ENCODE results near the gene PANX2. TPM values are rescaled to one million over a fixed set of nuclear protein-coding genes. Genes with fewer than 3 reads are reported as not detected.

PANX2 gene
- total and polyA plus RNA-seq, 9 donors: 0.27 to 5.6 (median 2.3) TPM

GRCh38 chr22:50175191-50175461, 4.6 kb downstream of the PANX2 start:
- no peak for TF ChIP-seq CTCF (IDR thresholded peaks at IDR 0.05)
- no peak for TF ChIP-seq EP300 (IDR thresholded peaks at IDR 0.05)
- no peak for TF ChIP-seq POLR2A (IDR thresholded peaks at IDR 0.05)
- intact Hi-C loops (cut with DNase I): no loop called here
- Histone ChIP-seq H3K27ac (no peak overlapping the region), H3K4me1 (ENCODE audit: insufficient read depth) (peaks cover 4% of the 10 kb centered on the region), H3K36me3 (no peaks in the 10 kb centered on the region), H3K4me3 (no peak overlapping the region), H3K9me3 (no peaks in the 10 kb centered on the region), H3K27me3 (no peaks in the 10 kb centered on the region)
- DNase-seq: no peak
- 83 to 89% (median 85%) methylated on average over 6 of the region's 6 CpGs for WGBS, 3 donors

- 76 to 81% (median 80%) methylated on average over 24 to 27 of the region's 27 CpGs for WGBS, 3 donors
- no peaks in the 10 kb centered on the region for H3K36me3 ChIP-seq
- H3K4me1 ChIP-seq (ENCODE audit: insufficient read depth): no peaks in the 10 kb centered on the region
- DNase-seq: peak in 2 of 5 donors; percentile 21 to 36
- no peaks in the 10 kb centered on the region for H3K27me3 ChIP-seq
- intact Hi-C loops (cut with DNase I): no loop called here
- TF ChIP-seq EP300 (IDR thresholded peaks at IDR 0.05): no peak
- TF ChIP-seq POLR2A (IDR thresholded peaks at IDR 0.05): no peak
- TF ChIP-seq CTCF (IDR thresholded peaks at IDR 0.05): no peak
- H3K27ac ChIP-seq: no peak overlapping the region
- no peaks in the 10 kb centered on the region for H3K9me3 ChIP-seq
- no peak overlapping the region for H3K4me3 ChIP-seq
Observed at GRCh38 chr22:50175921-50176849, 5.7 kb downstream of the PANX2 start.

- 94 to 95% (median 95%) methylated on average over 76 of the region's 76 CpGs for WGBS, 3 donors
- TF ChIP-seq EP300 (IDR thresholded peaks at IDR 0.05) (no peak), POLR2A (IDR thresholded peaks at IDR 0.05) (no peak), CTCF (IDR thresholded peaks at IDR 0.05) (no peak)
- Histone ChIP-seq H3K27me3 (no peaks in the 10 kb centered on the region), H3K27ac (no peak overlapping the region), H3K9me3 (no peaks in the 10 kb centered on the region), H3K4me1 (ENCODE audit: insufficient read depth) (no peaks in the 10 kb centered on the region), H3K4me3 (no peak overlapping the region), H3K36me3 (no peaks in the 10 kb centered on the region)
- peak in 4 of 5 donors; percentile 9 to 42 (median 31) for DNase-seq
- intact Hi-C loops (cut with DNase I): no loop called here
Observed at GRCh38 chr22:50176850-50177536, 6.5 kb downstream of the PANX2 start.

- Histone ChIP-seq H3K9me3 (no peaks in the 10 kb centered on the region), H3K4me1 (ENCODE audit: insufficient read depth) (no peaks in the 10 kb centered on the region), H3K27ac (no peak overlapping the region), H3K27me3 (no peaks in the 10 kb centered on the region), H3K36me3 (no peaks in the 10 kb centered on the region), H3K4me3 (no peak overlapping the region)
- TF ChIP-seq CTCF (IDR thresholded peaks at IDR 0.05) (no peak), EP300 (IDR thresholded peaks at IDR 0.05) (no peak), POLR2A (IDR thresholded peaks at IDR 0.05) (no peak)
- DNase-seq: peak in 3 of 5 donors; percentile 57 to 60 (median 59)
- WGBS, 3 donors: 61 to 72% (median 64%) methylated on average over 84 to 98 of the region's 98 CpGs
- intact Hi-C loops (cut with DNase I): no loop called here
Observed at GRCh38 chr22:50177537-50178470, 7.3 kb downstream of the PANX2 start.
